HT-29 (cell line): ENCODE data around the gene CBY1. TPM values are rescaled to one million over a fixed set of nuclear protein-coding genes. Genes with fewer than 3 reads are reported as not detected.

ENCODE experiments used
- DNase-seq: peaks from one replicate; pipeline ENCODE4 v3.0.0-alpha.2; 2015; ENCODE audit warnings: low spot score
- total RNA-seq: library from RNA; depleted of rRNA; stranded (reverse); fragments of >200 nt; shearing (Covaris generic); gene quantifications from 2 replicates; pipeline ENCODE4 v1.2.3, GENCODE V29; 2014; rRNA removed

Gene CBY1
- total RNA-seq, 1 experiment from 2014 or later = 7.3 TPM

DNA sequence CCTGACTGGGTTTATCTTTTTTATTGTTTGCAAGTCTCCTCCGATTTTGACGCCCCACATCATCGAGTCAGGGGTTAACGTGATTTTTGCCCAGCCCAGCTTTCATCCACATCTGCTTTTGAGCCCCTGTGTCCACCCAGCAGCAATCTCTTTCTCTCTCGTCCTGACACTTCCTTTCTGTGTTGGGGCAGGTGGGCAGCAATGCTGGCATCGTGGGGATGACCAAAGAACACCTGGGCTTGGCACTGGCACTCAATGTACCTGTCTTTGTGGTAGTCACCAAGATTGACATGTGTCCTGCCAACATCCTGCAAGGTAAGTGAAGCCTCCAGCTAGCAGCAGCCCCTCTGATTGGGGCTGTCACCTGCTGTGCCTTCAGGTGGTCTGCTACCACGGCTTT is 65.1 kb downstream of the CBY1 start:
- DNase-seq = no peak

Other genes starting within 250 kb of the CBY1 start
- gene KCNJ4, start 201.4 kb upstream of the CBY1 start, total RNA-seq = 0.08 TPM in 1 of 2 replicates, not detected in the other
- 20.0 and 31.4 TPM in 2 replicates for gene KDELR3, start 188.5 kb upstream of the CBY1 start, total RNA-seq
- gene DDX17, start 150.3 kb upstream of the CBY1 start, total RNA-seq = 630 and 723 TPM in 2 replicates
- not detected in 2 replicates for gene DMC1, start 86.5 kb upstream of the CBY1 start, total RNA-seq
- 1.5 and 2.7 TPM in 2 replicates for gene FAM227A, start 246 bp upstream of the CBY1 start, total RNA-seq
- gene TOMM22, start 25.3 kb downstream of the CBY1 start, total RNA-seq = 46.4 and 46.5 TPM in 2 replicates
- gene JOSD1, start 44.3 kb downstream of the CBY1 start, total RNA-seq = 60.5 and 79.2 TPM in 2 replicates
- gene GTPBP1, start 49.3 kb downstream of the CBY1 start, total RNA-seq = 53.8 and 54.9 TPM in 2 replicates
- 101 and 110 TPM in 2 replicates for gene SUN2, start 99.4 kb downstream of the CBY1 start, total RNA-seq
- gene DNAL4, start 137.5 kb downstream of the CBY1 start, total RNA-seq = 11.3 and 14.4 TPM in 2 replicates
- gene NPTXR, start 187.4 kb downstream of the CBY1 start, total RNA-seq = 0.03 and 0.70 TPM in 2 replicates
- 10.8 and 12.3 TPM in 2 replicates for gene CBX6, start 215.6 kb downstream of the CBY1 start, total RNA-seq